Erythroblast (primary cell): Measurements from ENCODE around the gene ZNF791.

Experiments used
- GATA1 ChIP-seq: IDR thresholded peaks from 2 replicates; pipeline ENCODE4 v1.6.1; 2011; ENCODE audit warnings: low read depth, mild to moderate bottlenecking, control low read depth, low read length, moderate library complexity
- POLR2A ChIP-seq: IDR thresholded peaks from 2 replicates; pipeline ENCODE4 v1.6.1; 2011; ENCODE audit warnings: mild to moderate bottlenecking, low read length

DNA sequence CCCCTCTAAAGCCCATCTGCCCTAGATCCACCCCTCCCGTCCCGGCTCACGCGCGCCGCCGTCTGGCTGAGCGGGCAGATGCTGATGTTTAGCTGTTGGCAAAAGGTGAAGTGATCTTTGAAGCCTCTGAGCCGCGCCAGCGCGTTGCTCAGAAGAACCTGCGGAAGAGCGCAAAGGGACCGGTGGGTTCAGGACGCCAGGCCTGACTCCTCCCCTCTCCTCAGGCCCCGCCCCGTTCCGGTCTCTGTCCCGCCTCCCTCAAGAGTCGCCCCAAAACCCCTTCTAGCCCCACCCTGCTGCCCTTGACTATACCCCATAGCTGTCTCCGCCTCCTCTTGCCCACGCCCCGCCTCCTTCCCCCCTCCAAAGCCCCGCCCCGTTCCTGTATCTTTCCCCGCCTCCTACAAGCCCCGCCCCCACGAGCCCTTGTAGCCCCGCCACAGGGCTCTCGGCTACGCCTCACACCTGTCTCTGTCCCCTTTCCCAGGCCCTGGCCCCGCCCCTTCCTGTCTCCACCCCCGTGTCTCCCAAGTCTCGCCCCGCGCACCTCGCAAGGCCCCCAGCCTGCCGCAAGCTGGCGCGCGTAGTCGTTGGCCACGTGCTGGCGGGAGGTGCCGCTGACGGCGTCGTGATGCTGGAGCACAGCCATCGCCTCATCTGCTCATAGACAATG is 46.3 kb downstream of the ZNF791 start:
- TF ChIP-seq POLR2A (no peak), GATA1 (no peak)
